PC-9 (cell line): ENCODE measurements around the gene GAST. TPM values are rescaled to one million over a fixed set of nuclear protein-coding genes. Genes with fewer than 3 reads are reported as not detected.
"Not testable (repeated sequence)": the region's sequence is repeated elsewhere in the genome, so short reads cannot be mapped to it uniquely, and the experiment has no call there.

ENCODE experiments used
- BruUV-seq: library from RNA; stranded (reverse); fragments of 400-500 nt; replicated peaks from 2 replicates; lab custom pipeline; 2021; lab: Mats Ljungman, UMichigan
- CTCF ChIA-PET: fragments of 300-600 bp; sonication (Branson Sonifier 250); formaldehyde crosslinking; loops from one replicate; lab custom pipeline; 2022; ENCODE audit warnings: antibody characterized with exemption; lab: Charles Lee
- POLR2A ChIA-PET: fragments of 300-600 bp; sonication (Branson Sonifier 250); formaldehyde crosslinking; loops from one replicate; lab custom pipeline; 2022; ENCODE audit warnings: antibody characterized with exemption; ENCODE audit not compliant: unreplicated experiment; lab: Charles Lee
- DNase-seq, 2 experiments: peaks; one replicate each; pipeline versions ENCODE4 v3.0.0 to v3.0.0-alpha.2; 2015 to 2022; ENCODE audit warnings: mixed read lengths in 1 of 2
- H2AFZ ChIP-seq: fragments of 200-600 bp; sonication (generic); 2 replicates; pipeline ENCODE4 v1.8.1; 2017; ENCODE audit warnings: antibody characterized with exemption
- H3F3A ChIP-seq: fragments of 200-600 bp; sonication (generic); 2 replicates; pipeline ENCODE4 v1.8.1; 2017; ENCODE audit warnings: antibody characterized with exemption, mild to moderate bottlenecking, low read depth; ENCODE audit not compliant: insufficient read depth
- H3K27ac ChIP-seq: fragments of 200-600 bp; sonication (generic); 2 replicates; pipeline ENCODE4 v1.6.1; 2016; ENCODE audit warnings: mixed run types
- H3K27me3 ChIP-seq: fragments of 200-600 bp; sonication (generic); 2 replicates; pipeline ENCODE4 v1.6.1; 2016; ENCODE audit warnings: low read depth, mixed run types; ENCODE audit not compliant: insufficient read depth
- H3K36me3 ChIP-seq: fragments of 200-600 bp; sonication (generic); 2 replicates; pipeline ENCODE4 v1.6.1; 2016; ENCODE audit warnings: low read depth, mixed run types
- H3K4me1 ChIP-seq: fragments of 200-600 bp; sonication (generic); replicated peaks from 2 replicates; pipeline ENCODE4 v1.6.1; 2016; ENCODE audit warnings: mixed run types; ENCODE audit not compliant: insufficient read depth
- H3K4me2 ChIP-seq: fragments of 200-600 bp; sonication (generic); 2 replicates; pipeline ENCODE4 v1.6.1; 2017; ENCODE audit warnings: mixed run types
- H3K4me3 ChIP-seq: fragments of 200-600 bp; sonication (generic); 2 replicates; pipeline ENCODE4 v1.6.1; 2016; ENCODE audit warnings: mixed run types
- H3K79me2 ChIP-seq: fragments of 200-600 bp; sonication (generic); 2 replicates; pipeline ENCODE4 v1.6.1; 2017; ENCODE audit warnings: low read depth, mixed run types
- H3K9me2 ChIP-seq: fragments of 200-600 bp; sonication (generic); 2 replicates; pipeline ENCODE4 v1.8.1; 2017; ENCODE audit warnings: mild to moderate bottlenecking; ENCODE audit not compliant: insufficient read depth
- H3K9me3 ChIP-seq: fragments of 200-600 bp; sonication (generic); 2 replicates; pipeline ENCODE4 v1.8.1; 2016; ENCODE audit warnings: low read depth; ENCODE audit not compliant: insufficient read depth
- H4K20me1 ChIP-seq: fragments of 200-600 bp; sonication (generic); 2 replicates; pipeline ENCODE4 v1.8.1; 2017; ENCODE audit not compliant: insufficient read depth
- EZH2 ChIP-seq: fragments of 200-600 bp; sonication (generic); IDR thresholded peaks from 2 replicates; pipeline ENCODE4 v1.8.0; 2017; ENCODE audit warnings: antibody characterized with exemption, low read depth
- intact Hi-C: fragments of 100-400 bp; cut with micrococcal nuclease; formaldehyde crosslinking; loops from one replicate; pipeline ENCODE4 v1.10.0; 2022; ENCODE audit not compliant: unreplicated experiment
- total RNA-seq: library from RNA; stranded (reverse); gene quantifications from 2 replicates; pipeline ENCODE4 v1.2.3, GENCODE V29; 2021
- TF ChIP-seq, protein P1 (sequence below): fragments of 200-600 bp; sonication (generic); conservative IDR thresholded peaks from 2 replicates; pipeline ENCODE4 v1.6.1; 2017; ENCODE audit warnings: mixed run types, antibody characterized with exemption, mild to moderate bottlenecking, moderate library complexity

The GAST gene
- total RNA-seq, 1 experiment from 2014 or later: 0.87 TPM

DNA sequence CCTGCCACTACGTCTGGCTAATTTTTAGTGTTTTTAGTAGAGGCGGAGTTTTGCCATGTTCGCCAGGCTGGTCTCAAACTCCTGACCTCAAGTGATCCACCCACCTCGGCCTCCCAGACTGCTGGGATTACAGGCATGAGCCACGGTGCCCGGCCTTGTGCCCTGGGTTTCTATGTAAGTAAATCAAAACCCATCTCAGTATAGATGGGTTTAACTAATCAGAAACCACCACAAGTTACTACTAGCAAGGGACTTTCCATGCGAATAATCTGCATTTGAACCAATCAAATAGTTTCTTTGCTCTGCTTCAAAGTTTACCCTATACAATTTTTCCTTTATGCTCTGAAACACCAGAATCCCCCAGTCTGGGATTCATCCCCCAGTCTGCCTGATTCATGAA is 40.0 kb upstream of the GAST start:
- no peak overlapping the region for H2AFZ ChIP-seq
- H3K27me3 ChIP-seq: no peaks in the 10 kb centered on the region
- H3K36me3 ChIP-seq: no peaks in the 10 kb centered on the region
- no peaks in the 10 kb centered on the region for H4K20me1 ChIP-seq
- H3K27ac ChIP-seq: no peak overlapping the region
- POLR2A ChIA-PET: interaction anchor here (0.6 kb wide), 1 partner anchor 18 kb away, joined by 5 read pairs; no protein-coding TSS in a partner anchor
- intact Hi-C loops: no loop called here
- no peak for DNase-seq
- H3F3A ChIP-seq: peaks cover 10% of the 10 kb centered on the region; the same call in 1 of the 2 replicates
- H3K4me3 ChIP-seq: no peak overlapping the region
- CTCF ChIA-PET: interaction anchor here (0.6 kb wide), 2 partner anchors 770 to 1182 kb away, joined by 3 to 4 read pairs; no protein-coding TSS in a partner anchor
- no peak for TF ChIP-seq EZH2
- TF ChIP-seq, protein P1, sequence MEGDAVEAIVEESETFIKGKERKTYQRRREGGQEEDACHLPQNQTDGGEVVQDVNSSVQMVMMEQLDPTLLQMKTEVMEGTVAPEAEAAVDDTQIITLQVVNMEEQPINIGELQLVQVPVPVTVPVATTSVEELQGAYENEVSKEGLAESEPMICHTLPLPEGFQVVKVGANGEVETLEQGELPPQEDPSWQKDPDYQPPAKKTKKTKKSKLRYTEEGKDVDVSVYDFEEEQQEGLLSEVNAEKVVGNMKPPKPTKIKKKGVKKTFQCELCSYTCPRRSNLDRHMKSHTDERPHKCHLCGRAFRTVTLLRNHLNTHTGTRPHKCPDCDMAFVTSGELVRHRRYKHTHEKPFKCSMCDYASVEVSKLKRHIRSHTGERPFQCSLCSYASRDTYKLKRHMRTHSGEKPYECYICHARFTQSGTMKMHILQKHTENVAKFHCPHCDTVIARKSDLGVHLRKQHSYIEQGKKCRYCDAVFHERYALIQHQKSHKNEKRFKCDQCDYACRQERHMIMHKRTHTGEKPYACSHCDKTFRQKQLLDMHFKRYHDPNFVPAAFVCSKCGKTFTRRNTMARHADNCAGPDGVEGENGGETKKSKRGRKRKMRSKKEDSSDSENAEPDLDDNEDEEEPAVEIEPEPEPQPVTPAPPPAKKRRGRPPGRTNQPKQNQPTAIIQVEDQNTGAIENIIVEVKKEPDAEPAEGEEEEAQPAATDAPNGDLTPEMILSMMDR: no peak
- H3K79me2 ChIP-seq: no peaks in the 10 kb centered on the region
- no peaks in the 10 kb centered on the region for H3K9me3 ChIP-seq
- no peaks in the 10 kb centered on the region for H3K9me2 ChIP-seq
- H3K4me1 ChIP-seq: peaks cover 9% of the 10 kb centered on the region; the same call in 1 of the 2 replicates
- no peak overlapping the region for H3K4me2 ChIP-seq
- no TSS peak for BruUV-seq

GRCh38 chr17:41675157-41676057 is 36.7 kb upstream of the GAST start:
- not testable (repeated sequence) for H3K27ac ChIP-seq

GRCh38 chr17:41676058-41676419 is 36.1 kb upstream of the GAST start:
- H3K9me3 ChIP-seq: no peaks in the 10 kb centered on the region
- peaks cover 32% of the 10 kb centered on the region for H3F3A ChIP-seq
- DNase-seq: no peak
- H3K36me3 ChIP-seq: no peaks in the 10 kb centered on the region
- intact Hi-C loops: no loop called here
- H3K4me3 ChIP-seq: no peak overlapping the region
- H3K4me2 ChIP-seq: no peak overlapping the region
- H2AFZ ChIP-seq: no peak overlapping the region
- no peaks in the 10 kb centered on the region for H3K9me2 ChIP-seq
- H4K20me1 ChIP-seq: no peaks in the 10 kb centered on the region
- peaks cover 24% of the 10 kb centered on the region for H3K4me1 ChIP-seq
- H3K27ac ChIP-seq: no peak overlapping the region
- ChIA-PET CTCF (interaction anchor here (0.6 kb wide), 1 partner anchor 9 kb away, joined by 13 read pairs; no protein-coding TSS in a partner anchor), POLR2A (interaction anchor here (0.7 kb wide), 1 partner anchor 542 kb away, joined by 3 read pairs; no protein-coding TSS in a partner anchor)
- TF ChIP-seq, protein P1: no peak
- TF ChIP-seq EZH2: no peak
- no TSS peak for BruUV-seq
- H3K27me3 ChIP-seq: no peaks in the 10 kb centered on the region
- no peaks in the 10 kb centered on the region for H3K79me2 ChIP-seq

More at GRCh38 chr17:41675157-41676057, 36.7 kb upstream of the GAST start:
- peaks cover 32% of the 10 kb centered on the region for H3F3A ChIP-seq
- H2AFZ ChIP-seq, H3K27me3 ChIP-seq, DNase-seq, intact Hi-C loops, H3K4me2 ChIP-seq, BruUV-seq, H4K20me1 ChIP-seq, H3K9me2 ChIP-seq, H3K9me3 ChIP-seq, H3K79me2 ChIP-seq, H3K4me3 ChIP-seq, H3K36me3 ChIP-seq: not testable (repeated sequence)
- CTCF ChIA-PET: interaction anchor here (0.6 kb wide), 1 partner anchor 10 kb away, joined by 13 read pairs; no protein-coding TSS in a partner anchor
- POLR2A ChIA-PET: interaction anchor here (0.7 kb wide), 1 partner anchor 541 kb away, joined by 3 read pairs; no protein-coding TSS in a partner anchor
- peaks cover 24% of the 10 kb centered on the region for H3K4me1 ChIP-seq
